ENCODE results near the gene GUK1. TPM values are rescaled to one million over a fixed set of nuclear protein-coding genes. Genes with fewer than 3 reads are reported as not detected.

The GUK1 gene
- total RNA-seq, 1 donor, result 278 TPM

GRCh38 chr1:228101994-228102790, 37.9 kb upstream of the GUK1 start:
- Histone ChIP-seq H3K4me1 (ENCODE audit: insufficient read depth, low read length) (peaks cover 10% of the 10 kb centered on the region), H4K20me1 (ENCODE audit: insufficient read depth, low read length) (peaks cover 41% of the 10 kb centered on the region), H2AFZ (ENCODE audit: low read length) (no peak overlapping the region), H3K79me2 (ENCODE audit: insufficient read depth, low read length) (peaks cover 57% of the 10 kb centered on the region), H3K36me3 (ENCODE audit: insufficient read depth, low read length) (peaks cover 51% of the 10 kb centered on the region), H3K4me2 (ENCODE audit: insufficient read depth, low read length) (peak overlapping the region; percentile 89), H3K27me3 (ENCODE audit: insufficient read depth, low read length) (no peaks in the 10 kb centered on the region), H3K4me3 (ENCODE audit: insufficient read depth, low read length) (peak overlapping the region; percentile 96), H3K27ac (ENCODE audit: low read depth, low read length) (peak overlapping the region; percentile 12), H3K9me3 (ENCODE audit: low read depth, low read length) (no peaks in the 10 kb centered on the region)
- DNase-seq (ENCODE audit: insufficient read length, low spot score, missing footprints), result peak; percentile 95
- TF ChIP-seq CTCF (IDR thresholded peaks at IDR 0.05; ENCODE audit: extremely low read depth, low read depth, low read length), result no peak

DNA sequence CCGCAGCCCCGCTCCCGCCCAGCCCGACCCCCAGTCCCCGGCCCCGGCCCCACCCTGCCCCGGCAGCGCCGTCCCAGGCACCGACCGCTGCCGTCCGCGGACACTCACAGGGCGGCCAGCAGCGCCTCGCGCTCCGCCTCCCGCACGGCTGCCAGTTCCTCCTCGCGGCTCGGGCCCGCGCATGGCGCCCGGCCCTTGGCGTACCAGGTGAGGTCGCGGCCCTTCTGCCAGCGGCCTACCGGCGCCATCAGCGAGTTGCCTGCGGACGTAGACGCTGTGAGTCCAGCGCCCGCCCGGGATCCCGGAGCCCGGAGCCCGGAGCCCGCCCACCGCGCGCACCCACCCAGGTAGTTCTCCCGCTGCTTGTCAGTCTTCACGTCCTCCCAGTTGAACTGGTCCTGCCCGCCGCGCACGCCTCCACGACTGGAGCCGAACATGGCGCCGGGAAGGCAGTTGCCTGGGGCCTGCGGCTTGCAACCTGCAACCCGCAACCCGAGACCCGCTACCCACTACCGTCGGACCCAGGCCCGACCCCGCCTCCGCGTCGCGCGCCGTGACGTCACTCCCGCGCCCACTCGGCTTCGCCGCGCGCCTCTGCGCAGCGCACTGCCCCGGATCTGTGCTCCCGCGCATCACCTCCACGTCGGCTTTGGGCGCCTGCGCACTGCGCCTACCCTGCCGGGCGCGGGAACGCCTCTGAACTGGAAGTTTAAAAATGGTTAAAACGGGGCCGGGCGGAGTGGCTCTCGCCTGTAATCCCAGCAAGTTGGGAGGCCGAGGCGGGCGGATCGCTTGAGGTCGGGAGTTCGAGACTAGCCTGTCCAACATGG, 37.1 kb upstream of the GUK1 start, which contains the start of gene C1orf35:
Gene C1orf35, minus strand, starts transcription at position 535 of the 830 bp plus-strand sequence. Its CDS starts 98 bp downstream, at position 437.
- Histone ChIP-seq H3K4me1 (ENCODE audit: insufficient read depth, low read length) (peaks cover 11% of the 10 kb centered on the region), H2AFZ (ENCODE audit: low read length) (peak within 1 kb of the TSS; percentile 89), H3K36me3 (ENCODE audit: insufficient read depth, low read length) (peaks cover 43% of the 10 kb centered on the region), H3K9me3 (ENCODE audit: low read depth, low read length) (no peaks in the 10 kb centered on the region), H4K20me1 (ENCODE audit: insufficient read depth, low read length) (peaks cover 33% of the 10 kb centered on the region), H3K4me3 (ENCODE audit: insufficient read depth, low read length) (peak within 1 kb of the TSS; percentile 96), H3K79me2 (ENCODE audit: insufficient read depth, low read length) (peaks cover 56% of the 10 kb centered on the region), H3K27me3 (ENCODE audit: insufficient read depth, low read length) (no peaks in the 10 kb centered on the region), H3K4me2 (ENCODE audit: insufficient read depth, low read length) (peak within 1 kb of the TSS; percentile 89), H3K27ac (ENCODE audit: low read depth, low read length) (peak within 1 kb of the TSS; percentile 72)
- TF ChIP-seq CTCF (IDR thresholded peaks at IDR 0.05; ENCODE audit: extremely low read depth, low read depth, low read length), result no peak
- DNase-seq (ENCODE audit: insufficient read length, low spot score, missing footprints), result peak; percentile 100

DNA sequence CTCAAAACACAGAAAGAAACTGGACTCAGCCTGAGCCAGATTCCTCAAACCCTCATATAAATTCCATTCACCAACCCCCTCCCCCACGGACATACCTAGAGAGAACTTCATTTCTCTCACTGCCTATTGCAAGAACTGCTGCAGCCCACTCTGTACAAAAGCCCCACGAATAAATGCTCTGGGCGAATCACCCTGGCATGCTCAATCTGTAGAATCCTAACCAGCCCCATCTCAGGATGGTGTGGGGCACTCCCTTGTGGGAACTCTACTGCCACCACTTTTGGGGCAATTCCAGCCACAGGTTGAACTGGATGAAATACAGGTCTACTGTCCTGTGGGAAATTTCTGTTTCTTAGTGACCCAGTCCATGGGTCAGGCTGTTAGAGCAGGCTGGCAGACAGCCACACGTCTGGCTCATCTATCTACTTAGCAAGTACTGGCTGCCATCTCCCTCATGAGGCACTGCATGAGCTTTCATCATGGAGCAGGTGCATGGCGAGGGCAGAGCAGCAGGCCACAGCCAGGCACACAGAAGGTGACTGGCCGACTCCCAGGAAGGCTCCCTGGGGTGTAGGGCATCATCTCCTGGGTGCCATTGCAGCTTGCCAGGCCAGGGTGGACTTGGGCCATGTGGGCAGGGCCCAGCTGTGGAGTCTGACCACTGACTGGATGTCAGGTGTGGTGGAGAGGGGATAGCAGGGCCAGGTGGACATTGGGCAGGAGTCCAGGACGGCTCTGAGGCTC, 35.4 kb upstream of the GUK1 start:
- H3K4me2 ChIP-seq (ENCODE audit: insufficient read depth, low read length), result peak overlapping the region; percentile 89
- DNase-seq (ENCODE audit: insufficient read length, low spot score, missing footprints), result peak; percentile 73
- H3K4me3 ChIP-seq (ENCODE audit: insufficient read depth, low read length), result no peak overlapping the region
- no peak for TF ChIP-seq CTCF (IDR thresholded peaks at IDR 0.05; ENCODE audit: extremely low read depth, low read depth, low read length)
- no peaks in the 10 kb centered on the region for H3K9me3 ChIP-seq (ENCODE audit: low read depth, low read length)
- H3K4me1 ChIP-seq (ENCODE audit: insufficient read depth, low read length), result peaks cover 20% of the 10 kb centered on the region
- H3K27me3 ChIP-seq (ENCODE audit: insufficient read depth, low read length), result no peaks in the 10 kb centered on the region
- peaks cover 16% of the 10 kb centered on the region for H4K20me1 ChIP-seq (ENCODE audit: insufficient read depth, low read length)
- H3K27ac ChIP-seq (ENCODE audit: low read depth, low read length), result no peak overlapping the region
- peak overlapping the region; percentile 17 for H2AFZ ChIP-seq (ENCODE audit: low read length)
- H3K36me3 ChIP-seq (ENCODE audit: insufficient read depth, low read length), result peaks cover 26% of the 10 kb centered on the region
- peaks cover 55% of the 10 kb centered on the region for H3K79me2 ChIP-seq (ENCODE audit: insufficient read depth, low read length)
